ENCODE data around the gene IL13. TPM values are rescaled to one million over a fixed set of nuclear protein-coding genes. Genes with fewer than 3 reads are reported as not detected.

Gene IL13
- total RNA-seq, 1 donor from 2014 or later, result not detected

- no peak overlapping the region for H3K4me3 ChIP-seq (ENCODE audit: low read depth, low read length)
- TF ChIP-seq CTCF (conservative IDR thresholded peaks at IDR 0.05; ENCODE audit: low read depth, low read length), result no peak
- DNase-seq (ENCODE audit: low read depth), result no peak
Measured at GRCh38 chr5:132673488-132673887, 15.5 kb downstream of the IL13 start.

- H3K4me3 ChIP-seq (ENCODE audit: low read depth, low read length), result no peak within 1 kb of the TSS
- TF ChIP-seq CTCF (conservative IDR thresholded peaks at IDR 0.05; ENCODE audit: low read depth, low read length), result no peak
Measured at GRCh38 chr5:132673939-132674630, 16.1 kb downstream of the IL13 start, which contains the start of gene IL4. TSS of gene IL4 (plus strand) at chr5:132673989. CDS start at chr5:132674051, 62 bp downstream.

GRCh38 chr5:132674671-132675506 is 16.9 kb downstream of the IL13 start:
- H3K4me3 ChIP-seq (ENCODE audit: low read depth, low read length), result no peak overlapping the region
- no peak for TF ChIP-seq CTCF (conservative IDR thresholded peaks at IDR 0.05; ENCODE audit: low read depth, low read length)

More at GRCh38 chr5:132673939-132674630, 16.1 kb downstream of the IL13 start, which contains the start of gene IL4:
- no peak for DNase-seq (ENCODE audit: low read depth)

GRCh38 chr5:132675936-132676689 is 18.1 kb downstream of the IL13 start:
- no peak overlapping the region for H3K4me3 ChIP-seq (ENCODE audit: low read depth, low read length)
- no peak for TF ChIP-seq CTCF (conservative IDR thresholded peaks at IDR 0.05; ENCODE audit: low read depth, low read length)

More at GRCh38 chr5:132674671-132675506, 16.9 kb downstream of the IL13 start:
- DNase-seq (ENCODE audit: low read depth), result peak; percentile 50

GRCh38 chr5:132677191-132677590 is 19.2 kb downstream of the IL13 start:
- H3K4me3 ChIP-seq (ENCODE audit: low read depth, low read length), result no peak overlapping the region
- peak; percentile 60 for TF ChIP-seq CTCF (conservative IDR thresholded peaks at IDR 0.05; ENCODE audit: low read depth, low read length)
- DNase-seq (ENCODE audit: low read depth), result peak; percentile 56

More at GRCh38 chr5:132675936-132676689, 18.1 kb downstream of the IL13 start:
- no peak for DNase-seq (ENCODE audit: low read depth)

DNA sequence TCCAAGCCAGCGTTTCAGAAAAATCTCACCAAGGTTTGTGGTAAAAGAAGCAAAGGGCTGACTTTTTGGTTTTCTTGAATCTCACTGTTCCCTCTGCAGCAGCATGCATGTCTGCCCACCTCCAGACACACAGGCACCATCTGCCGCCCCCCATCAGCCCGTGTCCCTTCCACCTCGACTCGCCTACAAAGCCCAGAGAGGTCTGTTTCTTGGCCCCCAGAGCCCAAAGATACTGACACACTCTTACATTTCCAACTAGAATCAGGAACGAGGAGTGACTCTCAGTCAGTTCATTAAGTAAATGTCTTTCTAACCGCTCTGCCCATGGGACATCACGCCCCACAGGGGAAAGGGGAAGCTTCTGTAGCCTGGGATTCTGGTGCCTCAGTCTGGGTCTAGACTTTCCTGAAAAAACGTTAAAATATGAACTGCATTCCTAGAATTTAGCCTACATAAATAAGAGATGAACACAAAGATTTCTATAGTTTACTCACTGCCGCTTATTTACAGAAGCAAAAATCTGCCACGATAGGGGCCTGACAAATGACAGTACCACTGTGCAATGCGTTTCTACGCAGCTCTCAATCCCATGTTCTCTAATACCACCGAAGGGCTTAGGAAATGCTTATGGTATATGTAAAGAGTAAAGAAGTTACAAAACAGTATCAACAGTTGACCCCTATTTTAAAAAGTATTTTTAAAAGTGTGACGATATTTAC is 19.9 kb downstream of the IL13 start:
- TF ChIP-seq CTCF (conservative IDR thresholded peaks at IDR 0.05; ENCODE audit: low read depth, low read length), result no peak
- H3K4me3 ChIP-seq (ENCODE audit: low read depth, low read length), result no peak overlapping the region
- DNase-seq (ENCODE audit: low read depth), result no peak

Measured in epithelial cell of proximal tubule (primary cell).